ENCODE measurements around the gene TSPAN18.

Gene TSPAN18

GRCh38 chr11:44949160-44950030 is 222.6 kb downstream of the TSPAN18 start:
- DNase-seq: no peak

- no peak for DNase-seq
These were observed 223.4 kb downstream of the TSPAN18 start for GRCh38 chr11:44950031-44950624.

- DNase-seq: peak in 1 of 2 experiments; percentile 49
These were observed 224.1 kb downstream of the TSPAN18 start, which contains the start of gene TP53I11 for GRCh38 chr11:44950625-44951476. TP53I11 (minus strand) TSS chr11:44950883; CDS start chr11:44938335, 12,548 bp downstream.

DNA sequence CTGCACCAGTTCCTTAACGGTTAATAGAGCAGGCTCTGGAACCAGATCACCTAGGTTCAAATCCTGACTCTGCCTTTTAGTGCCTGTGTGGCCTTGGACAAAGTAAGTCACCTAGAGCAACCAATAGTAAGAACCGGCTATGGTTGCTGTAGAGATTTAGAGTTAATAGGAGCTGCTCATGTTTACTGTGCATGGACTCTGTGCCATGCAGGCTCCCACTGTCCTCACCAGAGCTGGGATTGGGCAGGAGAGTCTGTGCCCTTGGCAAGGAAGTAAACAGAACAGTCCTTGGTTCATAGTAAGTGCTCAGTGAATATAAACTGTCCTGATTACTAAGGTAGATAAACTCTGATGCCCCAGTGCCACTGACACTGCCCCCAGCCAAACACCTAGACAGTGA is 225.3 kb downstream of the TSPAN18 start:
- no peak for DNase-seq

- DNase-seq: no peak
These were observed 225.9 kb downstream of the TSPAN18 start for GRCh38 chr11:44952500-44953260.

DNA sequence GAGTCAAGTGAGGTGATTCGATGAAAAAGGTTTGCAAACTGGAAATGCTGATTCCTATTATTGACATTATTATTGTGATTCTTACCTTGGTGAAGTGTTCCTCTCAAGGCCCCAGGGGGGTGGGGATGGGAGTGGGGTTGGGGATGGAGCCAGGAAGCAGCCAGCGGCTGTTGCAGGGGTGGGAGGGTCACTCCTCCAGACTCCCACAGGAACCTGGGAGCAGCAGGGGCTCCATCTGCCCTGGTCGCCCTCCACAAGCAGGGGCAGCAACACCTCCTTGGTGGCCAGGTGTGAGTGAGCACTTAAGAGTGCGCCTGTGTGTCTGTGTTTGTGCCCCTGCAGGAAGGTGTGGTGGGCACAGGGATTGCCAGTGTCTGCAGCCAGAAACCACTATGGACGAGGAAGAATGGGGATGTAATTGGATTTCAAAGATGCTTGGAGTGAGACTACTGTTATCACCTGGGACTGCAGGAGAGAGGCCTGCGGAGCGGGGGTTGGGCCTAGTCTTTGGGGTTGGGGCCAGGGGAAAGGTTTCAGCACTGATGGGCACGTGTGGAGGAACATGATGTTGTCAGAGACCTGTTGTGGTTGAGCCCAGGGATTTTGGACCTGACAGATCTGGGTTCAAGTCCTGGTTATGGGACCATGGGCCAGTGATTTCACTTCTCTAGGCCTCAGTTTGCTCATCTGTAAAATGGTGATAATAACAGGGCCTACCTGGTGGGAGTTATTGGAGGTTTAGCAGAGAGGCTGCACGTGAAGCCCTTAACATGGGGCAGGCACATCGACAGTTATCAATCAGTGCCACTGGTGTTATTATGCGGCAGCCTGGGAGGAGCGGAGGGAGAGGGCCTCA is 227.5 kb downstream of the TSPAN18 start:
- DNase-seq: no peak

DNA sequence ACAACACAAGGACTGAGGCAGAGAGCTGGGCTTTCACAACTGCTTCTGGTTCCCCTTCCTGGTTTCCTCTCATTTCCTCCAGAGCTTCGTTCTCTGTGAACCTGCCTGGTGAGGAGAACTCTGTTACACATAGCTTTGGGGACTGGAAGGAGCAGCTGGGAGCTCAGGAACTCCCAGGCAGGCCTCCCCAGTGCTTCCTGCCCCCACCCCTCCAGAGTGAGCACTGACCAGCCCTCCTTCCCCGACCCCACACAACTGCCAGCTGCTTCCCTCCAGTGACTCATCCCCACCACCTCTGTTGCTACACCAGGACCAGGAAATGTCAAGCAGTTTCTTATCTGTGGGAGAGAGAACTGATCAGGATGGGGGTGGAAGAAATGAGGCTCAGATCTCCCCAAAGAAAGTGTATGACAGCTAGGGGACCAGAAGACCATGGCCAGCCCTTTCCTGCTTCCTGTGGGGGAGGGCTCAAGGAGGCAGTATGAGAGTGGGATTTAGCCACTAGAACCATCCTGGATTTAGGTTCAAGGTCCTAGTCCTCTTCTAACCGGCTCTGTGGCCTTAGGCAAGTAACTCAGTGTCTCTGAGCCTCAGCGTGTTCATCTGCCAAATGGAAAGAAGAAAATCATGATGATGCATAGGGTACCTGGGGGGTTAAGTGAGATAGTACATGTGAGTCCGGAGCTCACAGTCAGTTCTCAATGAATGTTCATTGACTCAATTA is 228.4 kb downstream of the TSPAN18 start:
- peak in 1 of 2 experiments; percentile 36 for DNase-seq

GRCh38 chr11:44957040-44957515 is 230.3 kb downstream of the TSPAN18 start:
- DNase-seq: no peak

- DNase-seq: no peak
These were observed 231.2 kb downstream of the TSPAN18 start for GRCh38 chr11:44957776-44958564.

DNA sequence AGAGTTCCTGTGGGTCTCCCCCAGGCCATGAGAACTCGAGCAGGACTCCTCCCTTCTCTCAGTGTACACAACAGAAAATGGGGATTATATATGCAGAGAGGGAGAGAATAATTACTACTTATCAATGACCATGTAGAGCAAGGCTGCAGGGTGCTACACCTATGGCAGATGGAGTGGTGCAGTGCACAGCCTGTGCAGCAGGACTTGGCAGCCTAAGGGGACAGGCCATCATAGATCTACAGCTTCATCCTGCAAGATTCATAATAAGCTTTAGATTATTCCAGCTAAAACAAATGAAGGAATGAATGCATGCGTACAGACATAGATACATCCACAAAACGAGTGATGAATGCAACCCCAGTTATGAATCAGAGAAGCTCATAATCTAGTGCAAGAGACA is 232.3 kb downstream of the TSPAN18 start:
- no peak for DNase-seq

- no peak for DNase-seq
These were observed 233.6 kb downstream of the TSPAN18 start for GRCh38 chr11:44960200-44960845.

GRCh38 chr11:44962464-44962863 is 235.7 kb downstream of the TSPAN18 start:
- no peak for DNase-seq

- DNase-seq: no peak
These were observed 236.4 kb downstream of the TSPAN18 start for GRCh38 chr11:44963136-44963535.

GRCh38 chr11:44963948-44964347 is 237.2 kb downstream of the TSPAN18 start:
- no peak for DNase-seq

- no peak for DNase-seq
These were observed 237.9 kb downstream of the TSPAN18 start for GRCh38 chr11:44964526-44965209.

GRCh38 chr11:44966694-44967093 is 239.9 kb downstream of the TSPAN18 start:
- no peak for DNase-seq

DNA sequence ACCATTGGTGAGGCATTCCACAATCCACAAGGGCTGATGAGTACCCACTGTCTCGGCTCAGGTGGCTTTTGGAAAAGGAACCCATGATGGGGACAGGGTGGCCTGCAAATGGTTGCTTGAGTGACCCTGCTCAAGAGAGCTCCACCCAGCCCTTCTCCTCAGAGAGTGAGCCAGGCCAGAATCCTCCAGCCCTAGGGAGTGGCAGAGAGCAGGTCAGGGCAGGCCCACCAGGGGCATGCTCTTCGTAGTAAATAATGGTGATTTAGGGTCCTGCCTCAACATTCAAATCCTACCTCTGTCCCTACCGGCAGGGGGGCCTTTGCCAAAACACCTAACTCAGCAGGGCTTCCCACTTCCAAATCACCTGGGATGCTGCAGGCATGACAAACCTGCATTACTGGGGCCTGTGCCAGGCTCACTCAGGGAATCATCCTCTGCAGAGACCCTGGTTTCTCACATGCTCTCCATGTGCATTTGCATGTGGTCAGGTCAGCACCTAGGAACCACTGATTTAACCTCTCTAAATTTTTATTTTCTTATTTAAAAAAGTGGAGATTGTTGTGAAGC is 241.3 kb downstream of the TSPAN18 start:
- no peak for DNase-seq

- DNase-seq: no peak
These were observed 241.7 kb downstream of the TSPAN18 start for GRCh38 chr11:44968510-44968909.
